Nucleus accumbens (tissue), 56 donors: ENCODE data around the gene ISOC2.
"Not testable (repeated sequence)": the region's sequence is repeated elsewhere in the genome, so short reads cannot be mapped to it uniquely, and the experiment has no call there.

ENCODE experiments used
- DNase-seq, 56 donors: peaks; one replicate each; lab custom pipeline; 2025; lab: John Stamatoyannopoulos, UW

Gene ISOC2

DNA sequence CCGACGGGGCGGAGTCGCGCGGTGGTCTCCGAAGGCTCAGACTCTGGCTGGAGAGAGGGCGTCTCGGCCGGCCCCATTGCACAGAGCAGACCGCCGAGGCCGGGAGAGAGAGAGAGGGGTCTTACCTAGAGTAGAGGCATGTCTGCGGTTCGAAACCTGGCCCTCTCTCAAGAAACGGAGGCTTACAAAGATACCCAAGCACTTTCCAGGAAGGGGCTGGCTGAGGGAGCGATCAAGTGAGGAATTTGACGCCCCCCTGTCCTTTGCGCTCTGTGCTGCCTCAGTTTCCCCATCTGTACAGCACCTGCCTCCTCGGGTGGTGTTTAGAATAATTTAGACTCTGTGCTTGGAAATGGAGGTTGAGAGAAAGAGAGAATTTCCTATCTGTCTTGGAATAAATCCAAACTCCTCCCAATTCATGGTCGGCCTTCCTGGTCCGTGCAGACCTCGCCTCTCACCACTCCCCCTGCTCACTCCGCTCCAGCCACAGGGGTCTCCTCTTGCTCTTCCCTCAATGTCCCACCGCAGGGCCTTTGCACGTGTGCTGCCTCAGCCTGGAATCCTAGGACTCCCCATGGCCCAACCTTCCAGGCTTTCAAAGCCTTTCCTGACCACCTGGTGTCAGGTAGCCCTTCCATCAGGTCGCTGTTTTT, 658 bp upstream of the ISOC2 start:
- no peak for DNase-seq

GRCh38 chr19:55460670-55461258, 678 bp downstream of the ISOC2 start:
- DNase-seq = peak in 35 of 56 donors; percentile 20 to 64 (median 40)

- DNase-seq = peak in 2 of 56 donors; percentile 17 to 33
Measured at GRCh38 chr19:55459950-55460657, 1.3 kb downstream of the ISOC2 start.

DNA sequence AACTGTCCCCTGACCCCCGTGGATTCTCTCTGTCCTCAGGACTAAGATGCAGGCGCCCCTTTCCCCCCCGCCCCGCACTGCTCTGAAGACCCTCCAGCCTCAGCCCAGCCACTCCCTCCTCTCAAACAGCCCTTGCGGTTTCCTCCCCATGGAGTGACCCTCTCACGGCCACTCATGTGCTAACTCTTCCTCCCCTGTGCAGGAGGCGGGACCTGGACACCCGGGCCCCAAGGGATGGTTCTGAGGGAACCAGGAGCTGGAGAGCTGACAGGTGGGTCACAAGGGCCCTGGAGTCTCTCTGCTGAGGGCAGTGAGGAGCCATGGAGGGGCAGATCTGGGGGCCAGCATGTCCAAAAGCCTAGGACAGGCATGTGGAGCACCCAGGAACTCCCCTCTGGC, 1.9 kb downstream of the ISOC2 start:
- DNase-seq = no peak

- no peak for DNase-seq
Measured at GRCh38 chr19:55457683-55458457, 3.6 kb downstream of the ISOC2 start.

- no peak for DNase-seq
Measured at GRCh38 chr19:55456347-55456746, 5.1 kb downstream of the ISOC2 start.

- DNase-seq = no peak
Measured at GRCh38 chr19:55455576-55456235, 5.7 kb downstream of the ISOC2 start.

GRCh38 chr19:55454787-55455243, 6.6 kb downstream of the ISOC2 start:
- DNase-seq = peak in 47 of 56 donors; percentile 10 to 76 (median 38)

DNA sequence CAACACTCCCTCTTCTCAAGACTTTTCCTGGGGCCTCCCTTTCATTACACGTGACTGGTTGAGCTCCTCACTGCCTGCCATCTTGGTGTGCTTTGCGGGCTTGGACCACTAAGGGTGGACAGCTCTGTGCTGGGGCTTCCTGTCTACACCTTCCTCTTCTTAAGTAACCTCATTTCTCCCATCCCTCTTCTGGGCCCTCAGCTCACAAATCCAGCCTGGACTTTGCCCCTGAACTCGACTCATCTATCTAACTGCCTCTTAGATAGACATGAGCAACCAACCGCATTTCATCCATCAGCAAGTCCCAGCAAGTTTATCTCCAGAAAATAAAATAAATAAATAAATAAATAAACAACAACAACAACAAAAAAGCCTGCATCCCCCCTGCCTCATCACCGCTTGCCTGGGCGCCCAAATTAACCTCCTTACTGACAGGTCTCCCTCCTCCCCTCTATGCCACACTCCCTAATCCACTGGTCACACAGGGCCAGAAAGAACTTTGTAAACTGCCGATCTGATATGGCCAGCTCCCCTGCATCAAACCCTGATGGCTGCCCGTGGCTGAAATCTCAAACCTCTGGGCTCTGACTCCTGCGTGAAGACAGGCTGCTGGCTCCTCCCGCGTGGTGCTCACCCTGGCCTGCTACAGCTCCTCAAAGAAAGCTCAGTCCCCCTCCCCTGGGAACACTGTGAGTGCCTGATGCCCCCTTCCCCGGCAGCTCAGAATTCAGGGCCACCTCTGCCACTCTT, 7.8 kb downstream of the ISOC2 start:
- no peak for DNase-seq

- peak; percentile 47 to 98 (median 94) for DNase-seq
Measured at GRCh38 chr19:55452749-55453346, 8.6 kb downstream of the ISOC2 start.

DNA sequence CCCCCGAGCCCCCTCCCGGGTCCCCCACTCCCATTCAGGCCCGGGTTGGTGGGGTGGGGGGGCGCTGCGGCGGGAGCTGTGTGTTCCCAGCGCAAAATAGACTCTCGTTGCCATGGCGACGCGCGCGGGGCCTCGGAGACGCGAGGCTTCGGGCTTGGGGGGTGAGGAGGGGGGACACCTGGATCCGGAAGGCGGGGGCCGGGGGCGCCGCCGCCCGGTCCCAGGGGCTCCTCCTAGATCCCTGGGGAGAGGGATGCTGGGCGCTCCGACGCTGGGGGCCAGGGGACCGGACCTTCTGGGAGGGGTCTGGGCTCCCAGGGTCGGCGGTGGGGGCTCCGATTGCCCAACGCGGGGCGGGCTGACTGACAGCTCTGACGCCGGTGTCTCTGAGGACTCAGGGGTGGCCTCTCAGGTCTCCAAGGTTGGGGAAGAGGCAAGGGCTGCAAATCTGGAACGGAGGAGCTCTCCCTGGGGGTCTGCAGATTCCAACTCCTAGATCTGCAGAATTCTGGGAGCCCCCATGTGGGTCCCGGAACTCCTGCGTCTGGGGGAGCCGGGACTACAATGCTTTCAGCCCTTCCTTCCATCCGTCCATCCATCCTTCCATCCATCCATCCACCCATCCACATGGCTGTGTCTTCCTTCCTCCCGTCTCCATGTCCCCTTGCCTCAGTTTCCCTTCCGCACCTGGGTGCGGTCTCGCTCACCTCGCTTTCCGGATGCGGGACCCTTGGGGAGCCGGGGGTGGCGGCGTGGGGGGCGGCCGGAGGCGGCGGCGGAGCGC, 9.3 kb downstream of the ISOC2 start:
- DNase-seq = peak in 48 of 56 donors; percentile 13 to 84 (median 54)

- DNase-seq = peak in 2 of 56 donors; percentile 33 to 58
Measured at GRCh38 chr19:55451163-55451964, 10.1 kb downstream of the ISOC2 start.

DNA sequence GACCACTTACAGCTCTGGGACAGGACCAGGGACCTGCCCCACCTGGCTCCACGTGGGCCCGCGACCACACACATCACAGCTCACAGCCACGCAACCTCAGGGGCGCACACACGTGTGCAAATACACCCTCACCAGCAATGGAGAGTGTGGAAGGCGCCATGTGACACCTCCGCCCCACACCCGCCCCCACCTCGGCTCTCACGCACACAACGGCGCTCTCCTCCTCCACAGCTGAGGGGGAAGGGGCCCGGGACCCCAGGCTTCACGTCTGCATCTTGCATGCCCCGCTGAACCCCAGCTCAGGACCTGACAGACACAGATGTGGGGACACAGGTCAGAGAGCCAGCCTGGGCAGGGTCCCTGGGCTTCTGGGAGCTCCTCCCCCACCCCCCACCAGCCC, 12.0 kb downstream of the ISOC2 start:
- peak in 13 of 56 donors; percentile 11 to 63 (median 31) for DNase-seq

DNA sequence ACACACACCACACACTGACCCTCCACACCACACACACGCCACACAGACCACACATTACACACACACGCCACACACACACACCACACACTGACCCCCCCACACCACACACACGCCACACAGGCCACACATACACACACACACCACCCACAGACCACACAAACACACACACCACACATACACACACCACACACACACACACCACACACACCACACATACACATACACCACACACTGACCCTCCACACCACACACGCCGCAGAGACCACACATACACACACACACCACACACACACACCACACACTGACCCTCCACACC, 13.3 kb downstream of the ISOC2 start:
- DNase-seq = not testable (repeated sequence)

GRCh38 chr19:55447421-55448174, 13.8 kb downstream of the ISOC2 start:
- peak in 48 of 56 donors; percentile 17 to 79 (median 58) for DNase-seq

DNA sequence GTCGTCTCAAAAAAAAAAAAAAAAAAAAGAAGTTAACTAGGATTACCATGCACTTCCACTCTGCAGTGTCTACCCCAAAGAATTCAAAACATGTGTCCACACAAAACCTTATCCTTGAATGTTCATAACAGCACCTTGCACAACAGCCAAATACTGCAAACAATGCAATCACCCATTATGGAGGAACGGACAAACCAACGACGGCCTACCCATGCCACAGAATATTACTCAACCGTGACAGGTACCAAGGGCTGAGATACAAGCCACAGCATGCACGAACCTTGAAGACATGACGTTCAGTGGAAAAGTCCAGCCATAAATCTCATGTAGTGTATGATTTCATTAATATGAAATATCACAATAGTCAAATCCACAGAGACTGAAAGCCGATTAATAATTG, 15.4 kb downstream of the ISOC2 start:
- DNase-seq = no peak

GRCh38 chr19:55444646-55445045, 16.8 kb downstream of the ISOC2 start:
- peak in 4 of 56 donors; percentile 8 to 31 (median 19) for DNase-seq
